CD14-positive monocyte (primary cell): Measurements from ENCODE around the gene TENM3. TPM values are rescaled to one million over a fixed set of nuclear protein-coding genes. Genes with fewer than 3 reads are reported as not detected.

ENCODE experiments used
- DNase-seq, 3 donors: peaks; one replicate each; pipeline ENCODE4 v3.0.0-alpha.2; 2011 to 2022
- H2AFZ ChIP-seq: 2 replicates; pipeline ENCODE4 v1.6.0; 2012; ENCODE audit warnings: mild to moderate bottlenecking, low read depth, low read length, inconsistent platforms; ENCODE audit not compliant: insufficient read depth, poor library complexity, severe bottlenecking
- H3K27ac ChIP-seq, 2 donors: 1 replicate in 1 of 2; 2 replicates in 1 of 2; pipeline ENCODE4 v1.5.1; 2012 to 2013; ENCODE audit warnings: low read length in 2 of 2, control low read depth in 1 of 2, inconsistent platforms in 1 of 2, low read depth in 1 of 2, mild to moderate bottlenecking in 1 of 2
- H3K27me3 ChIP-seq, 2 donors: one replicate each; pipeline versions ENCODE4 v1.6.0 to v1.6.1; 2011 to 2013; ENCODE audit warnings: low read length in 2 of 2; ENCODE audit not compliant: control insufficient read depth in 2 of 2, insufficient read depth in 2 of 2
- H3K36me3 ChIP-seq, 2 donors: replicated peaks in 1 of 2; 1 replicate in 1 of 2; 2 replicates in 1 of 2; pipeline versions ENCODE4 v1.5.1 to v1.6.1; 2012 to 2013; ENCODE audit warnings: low read length in 2 of 2, control low read depth in 1 of 2, inconsistent platforms in 1 of 2, mild to moderate bottlenecking in 1 of 2; ENCODE audit not compliant: insufficient read depth in 2 of 2, control insufficient read depth in 1 of 2
- H3K4me1 ChIP-seq, 2 donors: 1 replicate in 1 of 2; 2 replicates in 1 of 2; pipeline versions ENCODE4 v1.5.1 to v1.6.1; 2012 to 2013; ENCODE audit warnings: low read length in 2 of 2, control low read depth in 1 of 2, inconsistent platforms in 1 of 2, mild to moderate bottlenecking in 1 of 2, moderate library complexity in 1 of 2; ENCODE audit not compliant: insufficient read depth in 2 of 2, control insufficient read depth in 1 of 2
- H3K4me2 ChIP-seq: replicated peaks from 2 replicates; pipeline ENCODE3; 2012; ENCODE audit warnings: low read length, moderate library complexity, mild to moderate bottlenecking; ENCODE audit not compliant: poor library complexity, severe bottlenecking; ENCODE audit errors: extremely low read depth
- H3K4me3 ChIP-seq, 3 experiments: fragments of 200-600 bp in 1 of 3; sonication (generic) in 1 of 3; replicated peaks in 1 of 3; 1 replicate in 2 of 3; 2 replicates in 1 of 3; pipeline ENCODE4 v1.5.1; 2011 to 2013; ENCODE audit warnings: low read length in 3 of 3, mild to moderate bottlenecking in 3 of 3, control low read depth in 2 of 3, low read depth in 2 of 3, inconsistent platforms in 1 of 3, moderate library complexity in 1 of 3
- H3K79me2 ChIP-seq: 2 replicates; pipeline ENCODE4 v1.6.0; 2012; ENCODE audit warnings: mild to moderate bottlenecking, control low read depth, inconsistent platforms, low read length, moderate library complexity; ENCODE audit not compliant: insufficient read depth
- H3K9ac ChIP-seq: 2 replicates; pipeline ENCODE4 v1.6.0; 2017; ENCODE audit warnings: low read length, mild to moderate bottlenecking; ENCODE audit not compliant: insufficient read depth, poor library complexity, severe bottlenecking
- H3K9me3 ChIP-seq, 2 donors: replicated peaks in 1 of 2; 1 replicate in 1 of 2; 2 replicates in 1 of 2; pipeline versions ENCODE4 v1.5.1 to v1.6.1; 2012 to 2013; ENCODE audit warnings: low read length in 2 of 2, control low read depth in 1 of 2; ENCODE audit not compliant: control insufficient read depth in 1 of 2, insufficient read depth in 1 of 2
- H4K20me1 ChIP-seq: 2 replicates; pipeline ENCODE4 v1.6.0; 2012; ENCODE audit warnings: mild to moderate bottlenecking, low read length, control low read depth, moderate library complexity; ENCODE audit not compliant: insufficient read depth
- H3K27ac Mint-ChIP-seq, 7 donors: one replicate each; pipeline ENCODE4 v1.8.0; 2020; ENCODE audit warnings: mild to moderate bottlenecking in 7 of 7, mixed read lengths in 7 of 7, moderate library complexity in 6 of 7, inconsistent platforms in 2 of 7
- H3K27me3 Mint-ChIP-seq, 3 donors: one replicate each; pipeline ENCODE4 v1.8.0; 2021 to 2022; ENCODE audit warnings: low read depth in 3 of 3, mild to moderate bottlenecking in 3 of 3, mixed read lengths in 3 of 3, moderate library complexity in 3 of 3, inconsistent platforms in 1 of 3
- H3K36me3 Mint-ChIP-seq, 2 donors: one replicate each; pipeline ENCODE4 v1.8.0; 2020; ENCODE audit warnings: mixed read lengths in 2 of 2, inconsistent platforms in 1 of 2, mild to moderate bottlenecking in 1 of 2
- H3K4me1 Mint-ChIP-seq: one replicate; pipeline ENCODE4 v1.8.0; 2020; ENCODE audit warnings: mild to moderate bottlenecking, mixed read lengths
- H3K4me3 Mint-ChIP-seq, 2 donors: one replicate each; pipeline ENCODE4 v1.8.0; 2020; ENCODE audit warnings: mild to moderate bottlenecking in 2 of 2, mixed read lengths in 2 of 2, moderate library complexity in 1 of 2
- H3K9me3 Mint-ChIP-seq, 7 donors: one replicate each; pipeline ENCODE4 v1.8.0; 2020 to 2022; ENCODE audit warnings: mixed read lengths in 7 of 7, mild to moderate bottlenecking in 6 of 7, moderate library complexity in 6 of 7, inconsistent platforms in 2 of 7
- WGBS: methylation state at CpG from one replicate; pipeline ENCODE4 v1.1.5; 2013; ENCODE audit warnings: missing lambda C conversion rate; ENCODE audit not compliant: insufficient coverage; 5-methylcytosine and 5-hydroxymethylcytosine counted together
- intact Hi-C, 2 donors: fragments of 100-400 bp; cut with micrococcal nuclease; formaldehyde crosslinking; loops; one replicate each; pipeline versions ENCODE4 v1.15.0 to v1.15.1; 2023
- polyA plus RNA-seq, 3 donors: library from polyadenylated mRNA; depleted of rRNA in 1 of 3; unstranded in 2 of 3; stranded (reverse) in 1 of 3; fragments of 300-500 nt in 2 of 3; fragments of >200 nt in 1 of 3; fragmentation: Illumina TruSeq in 2 of 3; gene quantifications; 1 replicate in 2 of 3; 2 replicates in 1 of 3; pipeline ENCODE4 v1.2.3, GENCODE V29; 2012 to 2021
- TF ChIP-seq, protein P1 (sequence below): fragments of 200-600 bp; IDR thresholded peaks from one replicate; pipeline ENCODE4 v1.8.0; 2022; ENCODE audit warnings: antibody characterized with exemption, mild to moderate bottlenecking

The TENM3 gene
- polyA plus RNA-seq, 3 donors: not detected

DNA sequence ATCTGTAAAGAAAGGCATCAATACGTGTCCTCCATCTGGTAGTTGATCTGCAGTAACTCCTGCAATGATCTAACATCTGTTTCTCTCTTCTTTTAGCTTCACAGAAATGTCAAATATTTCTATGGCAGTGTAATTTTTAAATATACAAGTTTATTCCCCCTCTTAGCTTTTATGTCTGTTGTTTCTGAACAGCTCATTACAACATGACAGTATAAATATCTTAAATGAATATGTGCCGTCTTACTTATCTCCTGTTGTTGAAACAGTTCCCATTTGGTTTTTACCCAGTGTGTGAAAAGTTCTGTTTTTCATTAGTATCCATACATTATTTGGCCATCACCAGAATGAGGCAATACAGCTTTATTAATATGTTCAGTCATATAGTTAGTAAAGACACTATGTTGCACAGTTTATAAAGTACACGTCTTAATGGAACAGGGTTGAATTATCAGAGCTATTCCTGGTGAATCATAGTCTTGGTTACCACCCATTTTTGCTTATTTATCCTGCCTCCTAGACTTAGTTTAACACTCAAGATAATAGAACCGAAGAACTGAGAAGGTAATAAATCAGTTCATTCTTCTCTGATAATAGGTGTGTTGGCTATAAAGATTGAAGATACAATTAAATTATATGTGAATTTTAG lies 321.6 kb downstream of the TENM3 start:
- TF ChIP-seq, protein P1, sequence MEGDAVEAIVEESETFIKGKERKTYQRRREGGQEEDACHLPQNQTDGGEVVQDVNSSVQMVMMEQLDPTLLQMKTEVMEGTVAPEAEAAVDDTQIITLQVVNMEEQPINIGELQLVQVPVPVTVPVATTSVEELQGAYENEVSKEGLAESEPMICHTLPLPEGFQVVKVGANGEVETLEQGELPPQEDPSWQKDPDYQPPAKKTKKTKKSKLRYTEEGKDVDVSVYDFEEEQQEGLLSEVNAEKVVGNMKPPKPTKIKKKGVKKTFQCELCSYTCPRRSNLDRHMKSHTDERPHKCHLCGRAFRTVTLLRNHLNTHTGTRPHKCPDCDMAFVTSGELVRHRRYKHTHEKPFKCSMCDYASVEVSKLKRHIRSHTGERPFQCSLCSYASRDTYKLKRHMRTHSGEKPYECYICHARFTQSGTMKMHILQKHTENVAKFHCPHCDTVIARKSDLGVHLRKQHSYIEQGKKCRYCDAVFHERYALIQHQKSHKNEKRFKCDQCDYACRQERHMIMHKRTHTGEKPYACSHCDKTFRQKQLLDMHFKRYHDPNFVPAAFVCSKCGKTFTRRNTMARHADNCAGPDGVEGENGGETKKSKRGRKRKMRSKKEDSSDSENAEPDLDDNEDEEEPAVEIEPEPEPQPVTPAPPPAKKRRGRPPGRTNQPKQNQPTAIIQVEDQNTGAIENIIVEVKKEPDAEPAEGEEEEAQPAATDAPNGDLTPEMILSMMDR: no peak
- Histone ChIP-seq H3K4me3 (no peak overlapping the region), H3K4me1 (no peaks in the 10 kb centered on the region), H2AFZ (no peak overlapping the region), H3K27me3 (no peaks in the 10 kb centered on the region), H4K20me1 (no peaks in the 10 kb centered on the region), H3K9ac (no peak overlapping the region), H3K9me3 (no peaks in the 10 kb centered on the region), H3K36me3 (no peaks in the 10 kb centered on the region), H3K27ac (no peak overlapping the region), H3K79me2 (no peaks in the 10 kb centered on the region), H3K4me2 (no peak overlapping the region)
- intact Hi-C loops: no loop called here
- H3K27ac Mint-ChIP-seq: no peak overlapping the region
- WGBS: no CpG with 5 or more reads among the region's 4 CpGs
- H3K9me3 Mint-ChIP-seq: peaks cover 0 to 4% (median 0%) of the 10 kb centered on the region in 7 donors
- H3K4me3 Mint-ChIP-seq: no peak overlapping the region
- DNase-seq: no peak
- H3K4me1 Mint-ChIP-seq: no peaks in the 10 kb centered on the region
- no peaks in the 10 kb centered on the region for H3K36me3 Mint-ChIP-seq
- peaks cover 0 to 3% (median 0%) of the 10 kb centered on the region in 3 donors for H3K27me3 Mint-ChIP-seq

- Histone ChIP-seq H2AFZ (no peak overlapping the region), H3K9ac (no peak overlapping the region), H3K27ac (no peak overlapping the region), H3K4me3 (no peak overlapping the region), H3K4me2 (no peak overlapping the region), H4K20me1 (no peaks in the 10 kb centered on the region), H3K79me2 (no peaks in the 10 kb centered on the region), H3K4me1 (no peaks in the 10 kb centered on the region), H3K9me3 (no peaks in the 10 kb centered on the region), H3K27me3 (no peaks in the 10 kb centered on the region), H3K36me3 (no peaks in the 10 kb centered on the region)
- H3K27ac Mint-ChIP-seq: peak overlapping the region in 1 of 7 donors; percentile 3
- H3K4me1 Mint-ChIP-seq: no peaks in the 10 kb centered on the region
- WGBS: 80% methylated on average over 1 of the region's 6 CpGs
- no peak overlapping the region for H3K4me3 Mint-ChIP-seq
- intact Hi-C loops: no loop called here
- TF ChIP-seq, protein P1: no peak
- H3K27me3 Mint-ChIP-seq: peaks cover 0 to 5% (median 0%) of the 10 kb centered on the region in 3 donors
- DNase-seq: no peak
- no peaks in the 10 kb centered on the region for H3K36me3 Mint-ChIP-seq
- H3K9me3 Mint-ChIP-seq: peaks cover 0 to 4% (median 1%) of the 10 kb centered on the region in 7 donors
These were observed 323.9 kb downstream of the TENM3 start for GRCh38 chr4:182567119-182567518.
